Thoracic aorta (tissue), 2 donors: ENCODE measurements around the gene CLEC3B. TPM values are rescaled to one million over a fixed set of nuclear protein-coding genes. Genes with fewer than 3 reads are reported as not detected.

Experiments used
- ATAC-seq: fragments of 150-250 bp; one replicate; pipeline ENCODE4 v1.8.0; 2017; ENCODE audit warnings: low read depth; ENCODE audit not compliant: insufficient number of reproducible peaks, low FRiP score
- DNase-seq: peaks from one replicate; pipeline ENCODE4 v3.0.0-alpha.2; 2020; ENCODE audit warnings: low spot score
- H3K27ac ChIP-seq, 2 donors: fragments of 200-600 bp; sonication (generic); 1 replicate in 1 of 2; 2 replicates in 1 of 2; pipeline ENCODE4 v1.5.1; 2016; ENCODE audit warnings: mild to moderate bottlenecking in 2 of 2, moderate library complexity in 2 of 2
- H3K27me3 ChIP-seq: fragments of 200-600 bp; sonication (generic); replicated peaks from 2 replicates; pipeline ENCODE4 v1.6.0; 2016; ENCODE audit warnings: mild to moderate bottlenecking; ENCODE audit not compliant: insufficient read depth
- H3K36me3 ChIP-seq: fragments of 200-600 bp; sonication (generic); one replicate; pipeline ENCODE4 v1.5.1; 2016
- H3K4me1 ChIP-seq, 2 donors: fragments of 200-600 bp; sonication (generic); 1 replicate in 1 of 2; 2 replicates in 1 of 2; pipeline versions ENCODE4 v1.5.1 to v1.6.0; 2016; ENCODE audit warnings: low read depth in 2 of 2, mild to moderate bottlenecking in 1 of 2; ENCODE audit not compliant: control insufficient read depth in 1 of 2
- H3K4me3 ChIP-seq: fragments of 200-600 bp; sonication (generic); 2 replicates; pipeline ENCODE4 v1.5.1; 2016; ENCODE audit warnings: mild to moderate bottlenecking
- H3K9me3 ChIP-seq: fragments of 200-600 bp; sonication (generic); 2 replicates; pipeline ENCODE4 v1.5.1; 2016
- total RNA-seq, 2 donors: library from RNA; depleted of rRNA; stranded (reverse); fragments of >200 nt; gene quantifications; one replicate each; pipeline versions ENCODE4 v1.1.0 to v1.2.3, GENCODE V29; 2016
- TF ChIP-seq, protein P1 (sequence below): fragments of 200-600 bp; sonication (generic); IDR thresholded peaks from one replicate; pipeline ENCODE4 v1.5.1; 2019; ENCODE audit warnings: antibody characterized with exemption

CLEC3B gene
- total RNA-seq, 2 donors from 2014 or later: 96.6 to 202 TPM

DNA sequence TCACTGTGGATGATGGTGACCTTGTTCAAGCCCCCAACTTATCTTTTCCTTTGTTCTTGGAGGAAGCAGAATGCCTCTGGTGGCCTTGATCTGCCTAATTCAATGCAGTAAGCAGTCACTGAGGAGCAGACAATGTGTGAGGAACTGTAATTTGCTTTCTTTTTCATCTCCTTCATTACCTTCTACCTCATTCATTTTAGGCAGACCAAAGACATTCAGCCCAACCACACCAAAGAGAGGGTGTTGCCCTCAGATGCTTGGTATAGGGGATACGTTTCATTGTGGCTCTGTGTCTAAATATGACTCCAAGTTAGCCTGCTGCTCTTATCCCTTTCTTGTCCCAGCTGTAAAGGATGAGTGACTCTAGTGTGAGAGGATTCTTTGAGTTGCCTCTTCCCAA lies 34.8 kb upstream of the CLEC3B start:
- TF ChIP-seq, protein P1, sequence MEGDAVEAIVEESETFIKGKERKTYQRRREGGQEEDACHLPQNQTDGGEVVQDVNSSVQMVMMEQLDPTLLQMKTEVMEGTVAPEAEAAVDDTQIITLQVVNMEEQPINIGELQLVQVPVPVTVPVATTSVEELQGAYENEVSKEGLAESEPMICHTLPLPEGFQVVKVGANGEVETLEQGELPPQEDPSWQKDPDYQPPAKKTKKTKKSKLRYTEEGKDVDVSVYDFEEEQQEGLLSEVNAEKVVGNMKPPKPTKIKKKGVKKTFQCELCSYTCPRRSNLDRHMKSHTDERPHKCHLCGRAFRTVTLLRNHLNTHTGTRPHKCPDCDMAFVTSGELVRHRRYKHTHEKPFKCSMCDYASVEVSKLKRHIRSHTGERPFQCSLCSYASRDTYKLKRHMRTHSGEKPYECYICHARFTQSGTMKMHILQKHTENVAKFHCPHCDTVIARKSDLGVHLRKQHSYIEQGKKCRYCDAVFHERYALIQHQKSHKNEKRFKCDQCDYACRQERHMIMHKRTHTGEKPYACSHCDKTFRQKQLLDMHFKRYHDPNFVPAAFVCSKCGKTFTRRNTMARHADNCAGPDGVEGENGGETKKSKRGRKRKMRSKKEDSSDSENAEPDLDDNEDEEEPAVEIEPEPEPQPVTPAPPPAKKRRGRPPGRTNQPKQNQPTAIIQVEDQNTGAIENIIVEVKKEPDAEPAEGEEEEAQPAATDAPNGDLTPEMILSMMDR: no peak
- Histone ChIP-seq H3K27me3 (no peaks in the 10 kb centered on the region), H3K9me3 (no peaks in the 10 kb centered on the region), H3K27ac (no peak overlapping the region), H3K4me1 (peaks cover 8 to 12% of the 10 kb centered on the region in 2 donors), H3K4me3 (no peak overlapping the region), H3K36me3 (no peaks in the 10 kb centered on the region)
- no peak for ATAC-seq
- DNase-seq: no peak

DNA sequence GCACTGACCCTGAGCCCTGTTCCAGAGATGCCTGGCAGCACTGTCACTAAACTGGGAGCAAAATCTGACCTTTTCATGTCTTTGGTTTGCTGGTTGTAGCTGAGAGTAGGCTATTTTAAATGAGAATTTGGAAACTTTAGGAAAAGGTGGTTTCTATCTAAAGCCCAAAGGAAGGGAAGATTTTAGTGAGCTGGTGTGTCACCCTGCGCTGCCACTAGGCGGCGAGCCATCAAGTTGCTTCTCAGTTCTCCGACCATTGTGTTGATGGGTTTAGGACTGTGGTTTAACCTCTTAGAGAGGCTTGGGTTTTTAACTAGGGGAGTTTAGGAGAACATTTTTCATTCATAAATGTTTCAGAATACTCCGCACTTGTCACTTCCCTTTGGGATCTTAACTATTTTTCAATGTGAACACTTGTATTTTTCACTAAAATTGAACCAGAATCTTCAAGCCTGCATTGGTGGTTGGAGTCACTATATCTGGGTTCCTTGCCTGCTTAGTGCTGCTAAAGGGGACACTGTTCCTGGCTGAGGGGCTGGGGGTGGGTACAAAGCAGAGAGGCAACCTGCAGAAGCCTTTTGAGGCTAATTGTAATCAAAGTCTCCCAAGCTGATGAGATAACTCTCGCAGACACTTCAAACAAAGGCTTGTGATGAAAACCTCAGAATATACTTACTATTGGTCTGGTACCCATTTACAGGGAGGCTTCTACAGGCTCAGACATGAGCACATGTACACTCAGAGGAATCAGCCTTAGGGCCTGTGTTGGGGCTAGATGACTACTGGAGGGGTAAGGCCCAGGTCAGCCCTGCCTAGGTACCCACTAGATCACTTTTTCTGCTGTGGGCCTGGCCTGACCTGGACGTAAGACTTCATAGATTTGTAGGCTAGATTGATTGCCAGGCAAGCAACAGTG lies 33.3 kb upstream of the CLEC3B start:
- DNase-seq: no peak
- H3K27ac ChIP-seq: no peak overlapping the region
- TF ChIP-seq, protein P1: peak; percentile 57
- no peak overlapping the region for H3K4me3 ChIP-seq
- peaks cover 8 to 12% of the 10 kb centered on the region in 2 donors for H3K4me1 ChIP-seq
- ATAC-seq: no peak
- no peaks in the 10 kb centered on the region for H3K27me3 ChIP-seq
- no peaks in the 10 kb centered on the region for H3K9me3 ChIP-seq
- peaks cover 4% of the 10 kb centered on the region for H3K36me3 ChIP-seq

DNA sequence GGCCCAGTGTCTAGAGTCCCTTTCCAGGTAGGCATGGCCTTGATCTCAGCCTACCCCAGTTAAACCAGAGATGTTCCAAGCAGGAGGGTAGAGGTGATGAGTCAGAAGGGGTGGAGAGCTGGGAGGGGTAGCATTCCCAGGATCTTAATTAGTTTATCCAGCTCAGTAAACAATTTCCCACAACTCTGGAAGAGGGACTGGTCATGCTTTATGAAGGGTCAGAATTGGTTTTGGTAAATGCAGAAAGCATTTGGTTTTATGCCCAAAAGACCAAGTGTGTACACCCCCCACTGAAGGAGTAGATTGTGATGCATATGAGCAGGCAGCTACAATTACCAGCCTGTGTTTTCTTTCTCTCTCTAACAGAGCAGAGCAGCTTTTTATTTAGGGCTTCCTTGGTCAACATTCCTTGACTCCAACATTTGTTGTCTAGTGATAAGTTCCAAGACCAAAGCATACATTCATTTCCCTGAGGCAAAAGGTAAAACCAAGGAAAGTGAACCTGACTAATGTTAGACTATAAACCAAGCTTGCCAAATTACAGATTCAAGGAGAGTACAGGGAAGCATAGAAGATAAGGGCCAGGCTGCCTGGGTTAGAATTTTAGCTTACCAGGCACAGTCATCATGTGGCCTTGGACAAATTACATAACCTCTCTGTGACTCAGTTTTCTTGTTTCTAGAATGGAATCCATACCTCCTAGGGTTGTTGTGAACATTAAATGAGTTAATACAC lies 32.5 kb upstream of the CLEC3B start:
- H3K9me3 ChIP-seq: no peaks in the 10 kb centered on the region
- TF ChIP-seq, protein P1: no peak
- DNase-seq (no peak), ATAC-seq (no peak)
- H3K36me3 ChIP-seq: peaks cover 4% of the 10 kb centered on the region
- no peak overlapping the region for H3K27ac ChIP-seq
- peaks cover 8 to 12% of the 10 kb centered on the region in 2 donors for H3K4me1 ChIP-seq
- H3K27me3 ChIP-seq: no peaks in the 10 kb centered on the region
- H3K4me3 ChIP-seq: no peak overlapping the region

DNA sequence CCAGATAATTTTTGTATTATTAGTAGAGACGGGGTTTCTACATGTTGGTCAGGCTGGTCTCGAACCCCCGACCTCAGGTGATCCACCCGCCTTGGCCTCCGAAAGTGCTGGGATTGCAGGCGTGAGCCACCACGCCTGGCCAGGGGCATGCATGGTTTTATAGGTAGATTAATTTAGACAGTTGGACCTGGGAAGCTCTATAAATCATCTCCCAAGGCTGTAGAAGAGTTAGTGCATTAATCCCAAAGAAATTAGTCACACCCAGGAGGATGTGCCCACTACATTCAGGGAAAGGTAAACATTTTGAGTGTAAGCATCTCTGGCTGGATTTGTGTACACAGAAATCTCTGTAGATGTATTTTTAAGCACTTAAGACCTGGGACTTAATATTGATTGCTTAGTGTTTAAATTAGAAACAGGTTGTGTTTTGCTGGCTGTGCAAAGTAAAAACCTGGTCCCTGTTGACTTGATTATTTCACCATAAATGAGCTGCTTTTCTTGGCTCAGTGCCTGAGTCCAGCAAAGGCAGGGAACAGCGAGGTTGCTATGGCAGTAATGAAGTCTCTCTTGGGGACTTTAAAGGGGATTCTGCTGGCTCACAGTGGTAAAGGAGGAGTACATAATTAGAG lies 30.8 kb upstream of the CLEC3B start:
- H3K36me3 ChIP-seq: peaks cover 14% of the 10 kb centered on the region
- DNase-seq: no peak
- TF ChIP-seq, protein P1: no peak

DNA sequence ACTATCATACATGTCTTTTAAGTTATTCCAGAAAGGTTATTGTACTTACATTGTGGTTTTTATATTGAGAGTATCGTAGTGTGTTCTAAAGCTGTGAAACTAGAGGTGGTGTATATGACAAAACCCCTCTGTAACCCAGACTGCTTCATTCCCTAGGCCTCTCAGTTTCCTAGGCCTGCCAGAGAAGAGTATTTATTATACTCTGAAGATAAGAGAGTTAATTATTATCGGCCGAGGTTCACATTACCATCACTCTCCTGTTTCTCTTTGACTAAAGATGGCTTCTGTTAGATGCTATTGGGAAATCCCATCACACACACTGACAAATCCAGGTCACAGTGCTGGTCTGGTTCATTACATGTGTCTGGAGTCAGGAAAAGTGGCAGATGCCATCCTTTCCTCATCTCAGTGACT lies 29.5 kb upstream of the CLEC3B start:
- no peak for ATAC-seq
- Histone ChIP-seq H3K9me3 (no peaks in the 10 kb centered on the region), H3K4me1 (peaks cover 8 to 12% of the 10 kb centered on the region in 2 donors), H3K36me3 (peaks cover 20% of the 10 kb centered on the region), H3K4me3 (no peak overlapping the region), H3K27me3 (no peaks in the 10 kb centered on the region), H3K27ac (no peak overlapping the region)
- DNase-seq: no peak
- TF ChIP-seq, protein P1: no peak

More for the DNA sequence above, 30.8 kb upstream of the CLEC3B start:
- no peak overlapping the region for H3K27ac ChIP-seq
- no peak for ATAC-seq
- H3K4me3 ChIP-seq: no peak overlapping the region
- peaks cover 8 to 12% of the 10 kb centered on the region in 2 donors for H3K4me1 ChIP-seq
- no peaks in the 10 kb centered on the region for H3K9me3 ChIP-seq
- no peaks in the 10 kb centered on the region for H3K27me3 ChIP-seq
